ENCODE data around the gene GABRD. TPM values are rescaled to one million over a fixed set of nuclear protein-coding genes. Genes with fewer than 3 reads are reported as not detected.

Gene GABRD
- total RNA-seq, 1 experiment from 2014 or later = 15.6 TPM

DNA sequence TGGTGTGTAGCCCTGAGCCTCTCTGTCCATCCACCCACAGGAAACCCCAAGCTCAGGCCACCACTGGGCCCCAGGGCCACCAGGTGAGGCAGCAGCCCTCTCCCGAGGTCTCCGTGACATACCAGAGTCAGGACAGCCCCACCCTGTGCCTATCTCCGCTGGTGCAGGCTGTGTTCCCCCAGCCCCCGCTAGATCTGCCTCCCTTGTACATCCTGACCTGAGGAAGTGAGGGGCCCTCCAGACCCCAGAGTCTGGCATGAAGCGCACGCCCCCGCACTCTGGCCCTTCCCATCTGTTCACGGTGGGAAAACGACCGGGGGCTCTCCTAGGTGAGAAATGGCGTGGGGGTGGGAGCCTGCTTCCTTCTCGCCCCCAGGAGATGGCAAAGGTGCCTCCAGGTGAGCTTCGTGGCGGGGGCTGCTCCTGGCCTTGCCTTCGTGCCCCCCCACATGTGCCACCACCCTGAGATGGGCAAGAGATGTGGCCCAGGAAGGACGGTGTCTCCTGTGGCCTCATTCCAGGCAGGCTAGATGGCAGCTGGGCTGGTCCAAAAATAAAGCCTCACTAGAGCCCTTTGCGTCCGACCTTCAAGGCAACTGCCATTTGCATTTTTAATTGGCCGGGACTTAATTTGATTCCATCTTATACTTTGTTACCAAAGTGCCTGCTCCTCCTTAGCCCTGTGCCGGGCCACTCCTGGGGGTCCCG, 3.1 kb downstream of the GABRD start:
- Histone ChIP-seq H3K4me2 (ENCODE audit: low read length) (no peak overlapping the region), H2AFZ (ENCODE audit: low read depth, low read length, poor library complexity, severe bottlenecking) (no peak overlapping the region), H3K27me3 (ENCODE audit: insufficient read depth, low read length) (no peaks in the 10 kb centered on the region), H3K4me3 (replicated peaks in 1 of 2; ENCODE audit: low read depth in 1 of 2, low read length in 2 of 2) (no peak overlapping the region), H3K9ac (ENCODE audit: low read length) (no peak overlapping the region), H3K27ac (ENCODE audit: low read depth, low read length) (no peak overlapping the region), H3K9me2 (ENCODE audit: insufficient read depth) (no peaks in the 10 kb centered on the region), H3K79me2 (ENCODE audit: insufficient read depth, low read length) (no peaks in the 10 kb centered on the region), H3K9me3 (ENCODE audit: control insufficient read depth in 1 of 2, insufficient read depth in 1 of 2, low read depth in 1 of 2, low read length in 2 of 2) (no peaks in the 10 kb centered on the region), H3K36me3 (ENCODE audit: control insufficient read depth in 1 of 2, insufficient read depth in 2 of 2, low read length in 2 of 2) (no peaks in the 10 kb centered on the region), H4K20me1 (ENCODE audit: insufficient read depth) (no peaks in the 10 kb centered on the region), H3K4me1 (ENCODE audit: control insufficient read depth in 1 of 2, insufficient read depth in 2 of 2, low read length in 2 of 2) (peaks cover 3 to 10% of the 10 kb centered on the region in 2 experiments; a peak in 2 of 4 replicates)
- RAD21 ChIA-PET (ENCODE audit: low non-redundant PET in 1 of 2, low total read pairs in 2 of 2, uncharacterized antibody in 2 of 2, unreplicated experiment in 2 of 2) = no interaction called here
- CTCF ChIA-PET = no interaction called here
- BruUV-seq (replicated peaks) = no TSS peak
- POLR2A ChIA-PET = no interaction called here
- TF ChIP-seq, protein P1, sequence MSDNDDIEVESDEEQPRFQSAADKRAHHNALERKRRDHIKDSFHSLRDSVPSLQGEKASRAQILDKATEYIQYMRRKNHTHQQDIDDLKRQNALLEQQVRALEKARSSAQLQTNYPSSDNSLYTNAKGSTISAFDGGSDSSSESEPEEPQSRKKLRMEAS (IDR thresholded peaks at IDR 0.05) = no peak
- TF ChIP-seq SRF (IDR thresholded peaks at IDR 0.05; ENCODE audit: low read depth) = no peak
- TF ChIP-seq CBX3 (IDR thresholded peaks at IDR 0.05; ENCODE audit: low read depth) = no peak
- no peak for TF ChIP-seq EGR1 (IDR thresholded peaks at IDR 0.05; ENCODE audit: low read depth)
- TF ChIP-seq CEBPB (IDR thresholded peaks at IDR 0.05; ENCODE audit: low read depth) = no peak
- TF ChIP-seq POLR2AphosphoS5 (IDR thresholded peaks at IDR 0.05; ENCODE audit: low read depth, low read length) = no peak
- TF ChIP-seq ELF1 (IDR thresholded peaks at IDR 0.05; ENCODE audit: borderline replicate concordance, low read depth) = no peak
- TF ChIP-seq JUND (IDR thresholded peaks at IDR 0.05) = no peak
- no peak for TF ChIP-seq RAD21 (IDR thresholded peaks at IDR 0.05; ENCODE audit: low read depth)
- no peak for DNase-seq (ENCODE audit: low read depth, low spot score)
- no peak for ATAC-seq
- intact Hi-C loops (cut with micrococcal nuclease) = no loop called here

DNA sequence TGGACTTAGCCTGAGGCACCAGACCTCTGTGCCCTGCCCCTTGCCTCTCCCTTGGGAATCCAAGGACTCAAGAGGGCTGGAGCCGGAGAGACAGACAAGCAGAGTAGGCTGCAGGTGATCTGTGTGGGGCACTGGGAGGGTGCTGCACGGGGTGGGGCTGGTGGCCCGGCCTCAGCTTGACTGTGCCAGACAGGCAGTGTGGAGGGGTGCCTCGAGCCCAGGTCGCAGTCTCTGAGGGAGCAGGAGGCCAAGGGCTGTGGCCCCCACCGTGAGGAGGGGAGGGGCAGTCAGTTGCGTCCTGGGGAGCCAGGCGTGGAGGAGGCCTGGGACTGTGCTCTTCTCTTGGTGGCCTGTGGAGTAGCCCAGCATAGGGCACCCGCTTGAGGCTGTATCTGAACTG, 4.0 kb downstream of the GABRD start:
- Histone ChIP-seq H3K27ac (ENCODE audit: low read depth, low read length) (no peak overlapping the region), H3K27me3 (ENCODE audit: insufficient read depth, low read length) (no peaks in the 10 kb centered on the region), H3K4me2 (ENCODE audit: low read length) (no peak overlapping the region), H3K9me2 (ENCODE audit: insufficient read depth) (no peaks in the 10 kb centered on the region), H3K9me3 (ENCODE audit: control insufficient read depth in 1 of 2, insufficient read depth in 1 of 2, low read depth in 1 of 2, low read length in 2 of 2) (no peaks in the 10 kb centered on the region), H3K9ac (ENCODE audit: low read length) (no peak overlapping the region), H3K36me3 (ENCODE audit: control insufficient read depth in 1 of 2, insufficient read depth in 2 of 2, low read length in 2 of 2) (no peaks in the 10 kb centered on the region), H3K79me2 (ENCODE audit: insufficient read depth, low read length) (no peaks in the 10 kb centered on the region), H3K4me1 (ENCODE audit: control insufficient read depth in 1 of 2, insufficient read depth in 2 of 2, low read length in 2 of 2) (peaks cover 3 to 10% of the 10 kb centered on the region in 2 experiments; a peak in 2 of 4 replicates), H3K4me3 (replicated peaks in 1 of 2; ENCODE audit: low read depth in 1 of 2, low read length in 2 of 2) (no peak overlapping the region), H2AFZ (ENCODE audit: low read depth, low read length, poor library complexity, severe bottlenecking) (no peak overlapping the region), H4K20me1 (ENCODE audit: insufficient read depth) (no peaks in the 10 kb centered on the region)
- no TSS peak for BruUV-seq (replicated peaks)
- TF ChIP-seq EZH2phosphoT487 (IDR thresholded peaks at IDR 0.05; ENCODE audit: borderline replicate concordance) (no peak), ZFX (IDR thresholded peaks at IDR 0.05) (no peak), POLR2A (IDR thresholded peaks at IDR 0.05; ENCODE audit: borderline replicate concordance, extremely low read depth, insufficient read depth, insufficient read length) (no peak), CBX3 (IDR thresholded peaks at IDR 0.05; ENCODE audit: low read depth) (no peak), YY1 (IDR thresholded peaks at IDR 0.05; ENCODE audit: extremely low read depth, insufficient replicate concordance, low read depth, low read length) (no peak), EGR1 (IDR thresholded peaks at IDR 0.05; ENCODE audit: low read depth) (no peak), ZBTB33 (IDR thresholded peaks at IDR 0.05; ENCODE audit: extremely low read depth, insufficient replicate concordance, low read length) (no peak), ATF3 (IDR thresholded peaks at IDR 0.05) (no peak), ZNF274 (IDR thresholded peaks at IDR 0.05; ENCODE audit: low read depth, low read length) (no peak), SIN3A (IDR thresholded peaks at IDR 0.05; ENCODE audit: low read depth) (no peak), ELF1 (IDR thresholded peaks at IDR 0.05; ENCODE audit: borderline replicate concordance, low read depth) (no peak), CEBPB (IDR thresholded peaks at IDR 0.05; ENCODE audit: low read depth) (no peak)
- no peak for ATAC-seq
- POLR2A ChIA-PET = no interaction called here
- intact Hi-C loops (cut with micrococcal nuclease) = no loop called here
- CTCF ChIA-PET = no interaction called here
- RAD21 ChIA-PET (ENCODE audit: low non-redundant PET in 1 of 2, low total read pairs in 2 of 2, uncharacterized antibody in 2 of 2, unreplicated experiment in 2 of 2) = no interaction called here
- DNase-seq (ENCODE audit: low read depth, low spot score) = no peak
